Glomerular visceral epithelial cell (primary cell): Measurements from ENCODE around the gene CBLC.
A peak's percentile ranks its signal among the peaks of the same experiment; 100 is the strongest.
"Not testable (repeated sequence)": the region's sequence is repeated elsewhere in the genome, so short reads cannot be mapped to it uniquely, and the experiment has no call there.

Experiments
- DNase-seq: peaks from one replicate; pipeline ENCODE4 v3.0.0-alpha.2; 2016; ENCODE audit errors: extremely low spot score

Gene CBLC

DNA sequence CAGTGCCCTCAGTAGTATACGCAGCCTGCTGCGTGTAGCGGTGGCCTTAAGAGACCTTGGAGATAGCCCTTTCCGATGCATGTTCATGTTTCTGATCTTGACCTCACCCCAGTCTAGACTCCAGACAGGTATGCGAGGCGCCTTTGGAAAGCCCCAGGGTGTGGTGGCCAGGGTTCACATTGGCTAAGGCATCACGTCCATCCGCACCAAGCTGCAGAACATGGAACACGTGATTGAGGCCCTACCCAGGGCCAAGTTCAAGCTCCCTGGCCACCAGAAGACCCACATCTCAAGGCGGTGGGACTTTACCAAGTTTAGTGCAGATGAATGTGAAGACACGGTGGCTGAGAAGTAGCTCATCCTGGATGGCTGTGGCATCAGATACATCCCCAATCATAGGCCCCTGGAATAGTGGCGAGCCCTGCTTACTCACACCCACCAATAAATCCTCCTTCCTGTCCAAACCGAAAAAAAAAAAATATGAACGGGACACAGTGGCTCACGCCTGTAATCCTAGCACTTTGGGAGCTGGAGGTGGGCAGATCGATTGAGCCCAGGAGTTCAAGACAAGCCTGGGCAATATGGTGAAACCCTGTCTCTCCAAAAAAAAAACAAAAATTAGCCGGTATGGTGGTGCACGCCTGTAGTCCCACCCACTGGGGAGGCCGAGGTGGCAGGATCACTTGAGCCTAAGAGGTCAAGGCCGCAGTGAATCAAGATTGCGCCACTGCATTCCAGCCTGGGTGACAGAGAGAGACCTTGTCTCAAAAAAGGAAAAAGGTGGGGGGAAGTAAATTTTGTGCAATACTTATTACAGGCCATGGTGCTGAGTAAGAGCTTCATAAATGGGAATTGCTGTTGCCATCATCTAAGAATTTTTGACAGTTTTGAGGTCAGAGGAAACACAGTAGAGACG, 12.4 kb upstream of the CBLC start:
- no peak for DNase-seq

DNA sequence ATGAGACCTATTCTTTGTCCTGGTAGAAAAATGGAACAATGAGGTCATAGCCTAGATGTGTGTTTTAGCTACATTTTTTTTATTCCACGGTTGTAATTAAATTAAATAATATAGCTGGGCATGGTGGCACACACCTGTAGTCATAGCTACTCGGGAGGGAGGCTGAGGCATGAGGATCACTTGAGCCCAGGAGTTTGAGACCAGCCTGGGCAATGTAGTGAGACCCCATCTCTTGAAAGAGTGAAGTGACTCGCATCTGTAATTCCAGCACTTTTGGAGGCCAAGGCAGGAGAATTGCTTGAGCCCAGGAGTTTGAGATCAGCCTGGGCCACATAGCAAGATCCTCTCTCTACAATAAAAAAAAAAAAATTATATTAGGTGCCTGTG, 11.7 kb upstream of the CBLC start:
- no peak for DNase-seq

DNA sequence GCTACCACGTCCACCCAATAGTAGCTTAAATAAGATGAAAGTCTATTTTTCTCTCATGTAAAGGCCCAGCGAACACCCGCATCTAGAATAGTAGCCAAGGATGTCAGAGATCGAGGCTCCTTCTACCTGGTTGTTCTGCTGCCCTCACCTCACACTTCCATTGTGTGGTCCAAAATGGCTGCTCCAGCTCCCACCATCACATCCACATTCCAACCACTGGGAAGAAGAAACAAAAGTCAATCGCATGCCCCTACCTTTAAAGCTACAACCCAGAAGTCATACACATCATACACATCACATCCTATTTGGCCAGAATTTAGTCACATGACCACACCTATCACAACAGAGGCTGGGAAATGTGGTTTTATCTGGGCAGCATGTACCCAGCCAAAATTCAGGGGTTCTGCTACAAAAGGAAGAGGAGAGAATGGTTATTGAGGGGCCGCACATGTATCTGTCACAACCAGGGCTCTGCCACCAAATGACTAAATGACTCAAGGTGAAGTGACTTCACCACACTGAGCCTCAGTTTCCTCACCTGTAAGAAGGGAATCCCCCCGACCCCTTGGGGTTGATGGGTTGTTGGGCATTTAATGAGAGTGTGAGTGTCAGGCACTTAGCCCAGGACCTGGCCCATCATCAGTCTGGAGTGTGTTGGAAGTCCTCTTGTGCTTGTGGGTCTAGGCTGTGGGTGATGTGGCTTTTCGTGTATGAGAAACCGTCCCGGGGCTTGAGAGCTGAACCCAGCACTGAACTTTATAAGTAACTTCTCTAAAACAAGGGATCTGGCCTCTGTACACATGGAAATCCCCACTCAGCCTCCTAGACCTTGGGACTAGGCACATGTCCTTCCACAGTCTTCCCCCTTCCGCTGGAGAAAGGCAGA, 10.2 kb upstream of the CBLC start:
- no peak for DNase-seq

DNA sequence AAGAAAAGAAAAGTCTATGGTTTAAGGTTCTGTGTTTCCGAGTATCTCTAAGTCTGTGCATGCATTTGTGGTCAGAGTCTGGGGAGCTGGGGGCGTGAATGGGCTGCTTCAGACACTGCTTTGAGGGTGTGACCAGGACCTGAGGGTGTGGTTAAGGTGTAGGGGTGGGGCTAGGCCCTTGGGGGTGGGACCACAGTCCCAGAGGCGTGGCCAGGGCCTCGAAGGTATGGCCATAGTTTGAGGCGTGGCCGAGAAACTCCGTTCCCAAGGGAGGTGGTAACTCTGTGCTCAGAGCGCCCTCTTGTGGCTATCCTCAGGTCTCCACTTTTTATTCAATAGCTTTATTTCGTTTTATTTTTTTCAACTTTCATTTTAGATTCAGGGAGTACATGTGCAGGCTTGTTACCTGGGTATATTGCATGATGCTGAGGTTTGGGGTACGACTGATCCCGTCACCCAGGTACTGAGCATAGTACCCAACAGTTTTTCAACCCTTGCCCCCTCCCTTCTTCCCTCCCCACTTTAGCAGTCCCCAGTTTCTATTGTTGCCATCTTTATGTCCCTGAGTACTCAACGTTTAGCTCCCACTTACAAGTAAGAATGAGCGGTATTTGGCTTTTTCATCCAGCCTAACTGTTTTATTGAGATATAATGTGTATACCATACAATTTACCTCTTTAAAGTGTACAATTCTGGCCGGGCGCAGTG, 7.0 kb upstream of the CBLC start:
- DNase-seq, result peak; percentile 99

DNA sequence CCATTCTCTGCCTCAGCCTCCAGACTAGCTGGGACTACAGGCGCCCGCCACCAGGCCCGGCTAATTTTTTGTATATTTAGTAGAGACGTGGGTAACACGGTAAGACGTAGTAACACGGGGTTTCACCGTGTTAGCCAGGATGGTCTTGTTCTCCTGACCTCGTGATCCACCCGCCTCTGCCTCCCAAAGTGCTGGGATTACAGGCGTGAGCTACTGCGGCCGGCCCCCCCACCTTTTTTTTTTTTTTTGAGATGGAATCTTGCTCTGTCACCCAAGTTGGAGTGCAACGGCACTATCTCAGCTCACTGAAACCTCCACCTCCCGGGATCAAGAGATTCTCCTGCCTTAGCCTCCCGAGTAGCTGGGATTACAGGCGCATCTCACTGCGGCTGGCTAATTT, 5.5 kb upstream of the CBLC start:
- DNase-seq, result not testable (repeated sequence)

DNA sequence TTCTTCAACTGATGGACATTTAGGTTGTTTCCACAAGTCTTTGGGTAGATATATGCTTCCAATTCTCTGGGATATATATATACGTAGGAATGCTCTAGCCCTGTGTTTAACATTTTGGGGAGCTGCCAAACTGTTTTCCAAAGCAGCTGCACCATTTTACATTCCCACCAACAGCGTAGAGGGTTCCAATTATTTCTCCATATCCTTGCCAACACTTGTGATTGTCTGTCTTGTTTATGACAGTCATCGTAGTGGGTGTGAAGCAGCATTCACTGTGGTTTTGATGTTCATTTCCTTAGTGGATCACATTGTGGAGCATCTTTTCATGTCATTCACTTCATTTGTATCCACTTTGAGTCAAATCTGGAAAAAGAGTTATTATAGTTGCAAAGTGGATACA, 4.7 kb upstream of the CBLC start:
- DNase-seq, result no peak

DNA sequence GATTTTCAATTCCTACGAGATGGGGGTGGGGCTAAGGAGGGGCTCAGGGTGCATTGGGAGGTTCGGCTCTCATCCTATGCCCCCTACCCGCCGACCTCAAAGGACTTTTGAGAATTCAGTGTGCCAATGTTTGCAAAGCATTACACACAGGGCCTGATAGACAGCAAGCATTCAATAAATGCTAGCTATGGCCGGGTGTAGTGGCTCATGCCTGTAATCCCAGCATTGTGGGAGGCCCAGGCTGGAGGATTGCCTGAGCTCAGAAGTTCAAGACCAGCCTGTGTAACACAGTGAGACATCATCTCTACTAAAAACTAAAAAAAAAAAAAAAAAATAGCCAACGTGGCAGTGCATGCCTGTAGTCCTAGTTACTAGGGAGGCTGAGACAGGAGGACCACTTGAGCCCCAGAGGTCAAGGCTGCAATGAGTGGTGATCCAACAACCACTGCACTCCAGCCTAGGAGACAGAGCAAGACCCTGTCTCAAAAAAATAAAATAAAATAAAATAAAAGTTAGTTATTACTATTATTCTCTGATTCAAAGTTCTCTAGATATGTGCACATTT, 1.9 kb upstream of the CBLC start:
- no peak for DNase-seq

DNA sequence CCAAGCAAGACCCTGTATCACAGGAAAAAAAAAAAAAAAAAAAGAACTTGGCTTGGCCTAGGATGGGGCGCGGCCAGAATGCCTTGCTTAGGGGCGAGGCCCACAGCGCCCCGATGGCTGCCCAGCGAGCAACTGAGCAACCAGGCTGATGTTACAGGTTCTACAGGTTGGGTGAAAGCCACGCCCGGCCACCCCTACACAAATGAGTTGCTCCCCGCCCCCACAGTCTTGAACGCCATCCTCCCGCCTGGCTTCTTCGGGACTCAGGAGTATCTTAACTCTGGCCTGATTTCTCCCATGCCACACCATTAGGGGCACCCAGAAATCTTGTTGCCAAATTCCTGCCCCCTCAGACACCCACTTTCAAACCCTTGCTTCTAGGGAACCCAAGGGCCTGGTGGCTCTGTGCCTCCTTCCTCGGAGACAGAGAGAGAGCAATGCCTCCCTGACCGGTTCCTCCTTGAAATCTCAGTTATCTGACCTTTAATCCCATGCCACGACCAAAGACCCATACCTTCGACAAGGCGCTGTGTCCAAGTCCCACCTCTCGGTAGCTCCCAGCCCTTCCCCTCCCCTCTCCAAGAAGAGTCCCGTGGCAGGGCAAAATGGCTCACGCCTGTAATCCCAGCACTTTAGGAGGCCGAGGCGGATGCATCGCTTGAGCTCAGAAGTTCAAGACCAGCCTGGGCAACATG, 1.1 kb upstream of the CBLC start:
- DNase-seq, result no peak

DNA sequence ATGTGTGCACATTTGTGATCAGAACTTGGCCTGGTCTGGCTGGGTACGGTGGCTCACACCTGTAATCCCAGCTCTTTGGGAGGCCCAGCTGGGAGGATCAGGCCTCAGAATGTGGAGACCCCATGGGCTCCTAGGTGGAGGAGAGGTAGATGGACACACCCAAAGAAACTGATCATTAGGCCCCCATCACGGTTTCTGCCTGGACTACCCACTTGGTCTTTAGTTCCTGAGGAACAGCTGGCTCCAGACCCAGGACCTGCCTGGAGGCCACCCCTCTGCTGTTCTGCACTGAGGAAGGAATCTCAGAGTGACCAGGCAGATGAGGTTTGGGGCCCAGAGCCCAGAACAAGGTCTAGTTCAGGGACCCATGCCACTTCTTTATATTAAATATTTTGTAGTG, 1.5 kb downstream of the CBLC start:
- no peak for DNase-seq

DNA sequence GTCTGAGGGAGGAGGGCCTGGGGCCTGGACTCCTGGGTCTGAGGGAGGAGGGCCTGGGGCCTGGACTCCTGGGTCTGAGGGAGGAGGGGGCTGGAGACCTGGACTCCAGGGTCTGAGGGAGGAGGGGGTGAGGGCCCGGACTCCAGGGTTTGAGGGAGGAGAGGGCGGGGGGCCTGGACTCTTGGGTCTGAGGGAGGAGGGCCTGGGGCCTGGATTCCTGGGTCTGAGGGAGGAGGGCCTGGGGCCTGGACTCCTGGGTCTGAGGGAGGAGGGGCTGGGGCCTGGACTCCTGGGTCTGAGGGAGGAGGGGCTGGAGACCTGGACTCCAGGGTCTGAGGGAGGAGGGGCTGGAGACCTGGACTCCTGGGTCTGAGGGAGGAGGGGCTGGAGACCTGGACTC, 4.0 kb downstream of the CBLC start:
- not testable (repeated sequence) for DNase-seq

DNA sequence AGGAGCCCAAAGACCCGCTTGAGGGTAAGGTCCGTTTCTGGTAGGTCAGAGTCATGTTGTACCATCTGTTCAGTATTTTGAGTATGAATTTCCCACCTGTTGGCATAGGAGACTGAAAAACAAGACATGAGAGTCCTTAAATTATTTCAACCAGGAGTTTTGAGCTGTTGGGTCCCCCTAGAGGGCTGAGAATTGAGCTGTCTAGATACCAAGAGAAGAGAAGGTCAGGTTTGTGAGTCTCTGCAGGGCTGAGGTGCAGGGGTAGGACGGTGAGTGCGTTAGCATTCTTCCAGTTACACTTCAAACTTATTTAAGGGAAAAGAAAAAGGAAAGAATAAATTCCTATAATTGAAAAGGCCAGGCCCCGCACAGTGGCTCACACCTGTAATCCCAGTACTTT, 5.0 kb downstream of the CBLC start:
- DNase-seq, result no peak

DNA sequence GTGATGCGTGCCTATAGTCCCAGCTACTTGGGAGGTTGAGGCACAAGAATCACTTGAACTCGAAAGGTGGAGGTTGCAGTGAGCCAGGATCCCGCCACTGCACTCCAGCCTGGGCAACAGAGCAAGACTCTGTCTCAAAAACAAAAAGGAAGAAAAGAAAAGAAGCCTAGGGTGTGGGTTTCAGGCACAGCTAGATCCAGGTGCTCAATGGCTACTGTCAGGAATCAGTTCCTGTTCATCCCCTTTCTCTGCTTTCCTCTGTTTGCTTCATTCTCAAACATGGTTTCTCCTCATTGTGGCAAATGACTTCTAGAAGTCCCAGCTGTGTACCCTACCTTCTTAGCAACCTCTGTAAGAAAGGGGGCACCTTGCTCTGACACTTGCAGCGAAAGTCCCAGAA, 5.9 kb downstream of the CBLC start:
- DNase-seq, result no peak

DNA sequence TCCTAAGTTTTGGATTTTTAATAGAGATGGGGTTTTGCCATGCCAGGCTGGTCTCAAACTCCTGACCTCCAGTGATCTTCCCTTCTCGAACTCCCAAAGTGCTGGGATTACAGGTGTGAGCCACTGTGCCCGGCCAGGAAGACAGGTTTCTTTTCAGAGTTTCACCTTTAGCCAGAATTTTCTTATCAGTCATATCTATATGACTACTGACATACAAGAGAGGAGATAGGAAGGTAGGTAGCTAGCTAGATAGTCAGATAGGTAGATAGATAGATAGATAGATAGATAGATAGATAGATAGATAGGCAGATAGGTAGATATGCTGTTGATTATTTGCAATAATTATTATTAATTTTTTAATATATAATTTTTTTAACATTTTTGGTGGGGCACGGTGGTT, 7.6 kb downstream of the CBLC start:
- DNase-seq, result no peak

DNA sequence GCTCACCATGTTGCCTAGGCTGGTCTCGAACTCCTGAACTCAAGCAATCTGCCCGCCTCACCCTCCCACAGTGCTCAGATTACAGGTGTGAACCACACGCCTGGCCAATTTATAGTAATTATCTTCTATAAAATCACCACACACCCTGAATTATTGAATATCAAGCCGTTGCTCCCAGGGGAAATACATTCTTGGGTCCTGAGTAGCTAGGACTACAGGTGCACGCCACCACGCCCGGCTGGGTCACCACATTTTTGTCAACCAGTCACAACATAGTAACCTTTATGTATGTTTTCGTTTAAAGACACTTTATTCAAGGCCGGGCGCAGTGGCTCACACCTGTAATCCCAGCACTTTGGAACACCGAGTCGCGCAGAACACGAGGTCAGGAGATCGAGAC, 8.3 kb downstream of the CBLC start:
- DNase-seq, result no peak

DNA sequence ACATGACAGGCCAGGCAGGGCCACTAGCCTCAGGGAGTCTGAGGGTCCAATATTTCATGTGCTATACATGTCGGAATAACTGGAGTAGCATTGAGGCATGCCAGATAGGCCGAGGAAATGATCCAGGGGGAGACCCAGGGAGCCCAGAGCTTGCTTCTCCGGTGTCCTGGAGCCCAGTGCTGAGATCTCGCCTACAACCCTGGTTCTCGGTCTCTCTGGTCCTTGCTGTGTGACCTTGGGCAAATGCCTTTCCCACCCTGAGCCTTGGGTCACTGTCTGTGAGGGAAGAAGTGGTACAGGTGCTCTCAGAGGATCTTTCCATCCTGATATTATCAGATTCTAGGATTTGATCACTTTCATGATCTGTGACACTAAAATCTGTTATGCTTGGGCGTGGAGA, 11.3 kb downstream of the CBLC start:
- DNase-seq, result no peak

DNA sequence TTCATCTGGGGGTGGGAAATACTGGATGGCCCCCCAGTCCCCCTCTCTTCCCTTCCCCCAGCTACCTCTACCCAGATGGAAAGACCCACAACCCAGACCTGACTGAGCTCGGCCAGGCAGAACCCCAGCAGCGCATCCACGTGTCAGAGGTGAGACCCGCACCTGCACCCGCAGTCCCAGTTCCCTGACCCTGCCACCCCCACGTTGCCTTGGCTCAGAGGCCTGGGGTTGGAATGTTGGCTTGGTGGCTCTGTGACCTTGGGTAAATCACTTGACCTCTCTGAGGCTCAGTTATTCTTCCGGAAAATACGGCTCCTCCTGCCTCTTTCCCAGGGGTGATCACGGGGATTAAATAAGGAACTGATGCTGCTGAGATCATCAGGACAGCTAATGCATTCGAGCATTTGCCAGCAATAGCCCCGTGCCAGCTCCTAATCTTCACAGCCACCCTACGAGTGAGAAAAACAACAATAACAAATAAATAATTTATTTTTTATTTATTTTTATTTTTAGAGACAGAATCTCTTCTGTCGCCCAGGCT, 12.3 kb downstream of the CBLC start:
- no peak for DNase-seq

DNA sequence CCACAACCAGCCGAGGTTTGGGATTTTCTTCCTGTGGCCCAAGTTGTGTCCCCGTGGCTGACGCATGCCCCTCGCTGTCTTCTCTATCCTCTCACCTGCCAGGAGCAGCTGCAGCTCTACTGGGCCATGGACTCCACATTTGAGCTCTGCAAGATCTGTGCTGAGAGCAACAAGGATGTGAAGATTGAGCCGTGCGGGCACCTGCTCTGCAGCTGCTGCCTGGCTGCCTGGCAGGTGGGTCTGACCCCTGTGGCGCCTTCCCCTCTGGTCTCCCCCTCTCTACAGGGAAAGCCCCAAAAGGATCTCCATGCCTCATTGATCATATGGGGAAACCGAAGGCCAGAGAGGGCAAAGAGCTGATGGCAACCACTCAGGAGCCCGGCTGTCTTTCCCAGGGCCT, 14.6 kb downstream of the CBLC start:
- no peak for DNase-seq

DNA sequence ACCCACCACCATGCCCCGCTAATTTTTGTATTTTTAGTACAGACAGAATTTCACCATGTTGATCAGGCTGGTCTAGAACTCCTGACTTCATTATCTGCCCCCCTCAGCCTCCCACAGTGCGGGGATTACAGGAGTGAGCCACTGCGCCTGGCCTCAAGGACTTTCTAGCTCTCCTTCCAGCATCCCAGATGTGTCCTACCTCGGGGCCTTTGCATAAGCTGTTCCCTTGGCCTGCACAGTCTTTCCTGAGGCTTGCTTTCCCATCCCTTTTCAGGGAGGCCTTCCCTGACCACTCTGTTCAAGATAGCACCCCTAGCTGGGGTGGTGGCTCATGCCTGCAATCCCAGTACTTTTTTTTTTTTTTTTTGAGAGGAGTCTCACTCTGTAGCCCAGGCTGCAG, 16.9 kb downstream of the CBLC start:
- no peak for DNase-seq

DNA sequence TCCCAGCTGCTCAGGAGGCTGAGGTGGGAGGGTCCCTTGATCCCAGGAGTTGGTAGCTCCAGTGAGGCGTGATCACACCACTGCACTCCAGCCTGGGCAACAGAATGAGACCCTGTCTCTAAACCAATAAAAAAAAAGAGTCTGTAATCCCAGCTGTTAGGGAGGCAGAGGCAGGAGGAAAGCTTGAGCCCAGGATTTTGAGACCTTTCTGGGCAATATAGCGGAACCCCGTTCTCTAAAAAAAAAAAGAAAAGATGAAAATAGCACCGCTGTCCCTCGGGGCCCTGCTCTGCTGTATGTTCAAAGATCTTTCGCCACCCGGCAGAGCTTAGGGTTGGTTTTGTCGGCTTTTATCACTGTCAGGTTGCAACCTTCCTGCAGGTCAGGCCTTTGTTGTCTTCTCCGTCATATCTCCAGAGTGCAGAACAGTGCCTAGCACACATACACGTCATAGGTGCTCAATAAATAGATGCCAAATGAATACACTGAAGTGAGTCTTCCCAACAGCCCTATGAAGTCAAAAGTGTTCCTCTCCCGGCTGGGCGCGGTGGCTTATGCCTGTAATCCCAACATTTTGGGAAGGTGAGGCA, 17.8 kb downstream of the CBLC start:
- no peak for DNase-seq

DNA sequence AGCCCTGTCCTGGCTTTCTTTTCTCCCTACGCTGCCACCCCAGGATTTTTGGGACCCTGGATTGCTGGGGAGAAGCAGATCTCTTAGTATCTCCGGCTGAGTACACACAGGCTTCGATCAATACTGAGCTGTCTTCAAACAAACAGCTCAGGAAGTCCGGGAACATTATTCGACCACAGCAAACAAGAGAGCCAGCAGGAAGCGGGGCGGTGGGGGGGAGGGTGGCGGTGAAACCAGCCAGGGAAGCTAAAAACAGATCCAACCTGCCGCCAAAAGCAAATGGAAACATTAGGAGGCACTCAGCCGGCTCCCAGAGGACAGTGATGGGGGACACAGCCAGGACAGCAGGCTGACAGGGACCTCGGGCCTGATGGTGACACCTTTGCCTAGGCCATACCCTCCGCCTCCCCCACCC, 19.0 kb downstream of the CBLC start:
- no peak for DNase-seq
